Neural progenitor cell (in vitro differentiated cells): ENCODE results near the gene IRS1. TPM values are rescaled to one million over a fixed set of nuclear protein-coding genes. Genes with fewer than 3 reads are reported as not detected.

Experiments used
- DNase-seq: peaks from one replicate; pipeline ENCODE4 v3.0.0-alpha.2; 2016; ENCODE audit warnings: low spot score
- H2AFZ ChIP-seq: fragments of 200-600 bp; sonication (generic); replicated peaks from 2 replicates; pipeline ENCODE4 v1.6.1; 2016; ENCODE audit warnings: antibody characterized with exemption
- H3F3A ChIP-seq: fragments of 200-600 bp; sonication (generic); 2 replicates; pipeline ENCODE4 v1.6.1; 2016; ENCODE audit warnings: antibody characterized with exemption, low read depth
- H3K27ac ChIP-seq: fragments of 200-600 bp; sonication (generic); 2 replicates; pipeline ENCODE4 v1.5.1; 2016; ENCODE audit warnings: mild to moderate bottlenecking
- H3K27me3 ChIP-seq: fragments of 200-600 bp; sonication (generic); 2 replicates; pipeline ENCODE4 v1.6.1; 2016; ENCODE audit warnings: mild to moderate bottlenecking, moderate library complexity
- H3K36me3 ChIP-seq: fragments of 200-600 bp; sonication (generic); 2 replicates; pipeline ENCODE4 v1.5.1; 2016
- H3K4me1 ChIP-seq: fragments of 200-600 bp; sonication (generic); 2 replicates; pipeline ENCODE4 v1.6.1; 2016; ENCODE audit warnings: mixed run types
- H3K4me2 ChIP-seq: fragments of 200-600 bp; sonication (generic); 2 replicates; pipeline ENCODE4 v1.6.1; 2016
- H3K4me3 ChIP-seq: fragments of 200-600 bp; sonication (generic); 2 replicates; pipeline ENCODE4 v1.5.1; 2016
- H3K79me2 ChIP-seq: fragments of 200-600 bp; sonication (generic); 2 replicates; pipeline ENCODE4 v1.6.1; 2016; ENCODE audit warnings: low read depth
- H3K9ac ChIP-seq: fragments of 200-600 bp; sonication (generic); 2 replicates; pipeline ENCODE4 v1.6.1; 2016
- H3K9me3 ChIP-seq: fragments of 200-600 bp; sonication (generic); 2 replicates; pipeline ENCODE4 v1.5.1; 2016; ENCODE audit warnings: low read depth
- H4K20me1 ChIP-seq: fragments of 200-600 bp; sonication (generic); 2 replicates; pipeline ENCODE4 v1.6.1; 2016; ENCODE audit warnings: low read depth
- H3K27ac Mint-ChIP-seq: 3 replicates; pipeline ENCODE4 v1.8.0; 2021; ENCODE audit warnings: mixed read lengths
- H3K27me3 Mint-ChIP-seq: 2 replicates; pipeline ENCODE4 v1.8.0; 2022; ENCODE audit warnings: low read depth, mild to moderate bottlenecking, inconsistent platforms, moderate library complexity, mixed read lengths; ENCODE audit not compliant: insufficient read depth
- H3K36me3 Mint-ChIP-seq: 3 replicates; pipeline ENCODE4 v1.8.0; 2021; ENCODE audit warnings: mixed read lengths
- H3K4me1 Mint-ChIP-seq: 3 replicates; pipeline ENCODE4 v1.8.0; 2021; ENCODE audit warnings: mixed read lengths
- H3K4me3 Mint-ChIP-seq: 3 replicates; pipeline ENCODE4 v1.8.0; 2021; ENCODE audit warnings: mild to moderate bottlenecking, moderate library complexity, mixed read lengths
- H3K9me3 Mint-ChIP-seq: 3 replicates; pipeline ENCODE4 v1.8.0; 2020; ENCODE audit warnings: mixed read lengths
- EZH2 ChIP-seq: fragments of 200-600 bp; sonication (generic); IDR thresholded peaks from 2 replicates; pipeline ENCODE4 v1.6.1; 2017; ENCODE audit warnings: antibody characterized with exemption, mild to moderate bottlenecking, moderate library complexity
- EZH2phosphoT487 ChIP-seq: fragments of 200-600 bp; sonication (generic); IDR thresholded peaks from 2 replicates; pipeline ENCODE4 v1.6.1; 2017; ENCODE audit warnings: antibody characterized with exemption
- total RNA-seq: library from RNA; depleted of rRNA; stranded (reverse); fragments of >200 nt; gene quantifications from 2 replicates; pipeline ENCODE4 v1.2.3, GENCODE V29; 2015; ENCODE audit warnings: low replicate concordance
- TF ChIP-seq, protein P1 (sequence below): fragments of 200-600 bp; sonication (generic); IDR thresholded peaks from 2 replicates; pipeline ENCODE4 v1.5.1; 2017; ENCODE audit warnings: antibody characterized with exemption, mild to moderate bottlenecking

IRS1 gene
- total RNA-seq, 1 donor from 2014 or later: 8.4 TPM

DNA sequence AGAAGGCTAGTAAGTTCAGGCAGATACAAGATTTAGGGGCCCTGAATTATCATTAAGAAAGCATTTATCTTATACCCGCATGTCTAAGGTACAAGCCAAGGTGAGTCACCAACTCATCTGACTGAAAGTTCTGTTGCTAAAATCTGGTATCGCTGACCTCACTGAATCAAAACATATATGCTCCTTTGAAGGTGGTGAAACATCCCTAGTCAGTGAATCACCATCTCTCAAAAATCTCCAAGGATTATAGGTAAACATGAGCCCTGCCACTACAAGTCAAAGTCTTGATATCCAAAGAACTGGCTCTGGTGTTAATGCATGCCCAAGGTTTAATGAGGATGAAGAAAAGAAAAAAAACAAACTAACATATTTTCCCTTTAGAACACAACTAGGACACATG, 43.5 kb downstream of the IRS1 start:
- no peak for DNase-seq
- H3K4me3 ChIP-seq: no peak overlapping the region
- peaks cover 11% of the 10 kb centered on the region for H3K4me1 ChIP-seq
- H3K27ac Mint-ChIP-seq: no peak overlapping the region
- H3K4me2 ChIP-seq: no peak overlapping the region
- H3K9me3 ChIP-seq: no peaks in the 10 kb centered on the region
- no peaks in the 10 kb centered on the region for H3K36me3 ChIP-seq
- no peak overlapping the region for H3K9ac ChIP-seq
- H2AFZ ChIP-seq: no peak overlapping the region
- H4K20me1 ChIP-seq: no peaks in the 10 kb centered on the region
- H3K4me3 Mint-ChIP-seq: no peak overlapping the region
- H3K27me3 Mint-ChIP-seq: peaks cover 5% of the 10 kb centered on the region
- H3K36me3 Mint-ChIP-seq: peaks cover 42% of the 10 kb centered on the region
- peaks cover 10% of the 10 kb centered on the region for H3K9me3 Mint-ChIP-seq
- H3K27me3 ChIP-seq: no peaks in the 10 kb centered on the region
- no peak overlapping the region for H3K27ac ChIP-seq
- no peaks in the 10 kb centered on the region for H3F3A ChIP-seq
- TF ChIP-seq EZH2: no peak
- TF ChIP-seq, protein P1, sequence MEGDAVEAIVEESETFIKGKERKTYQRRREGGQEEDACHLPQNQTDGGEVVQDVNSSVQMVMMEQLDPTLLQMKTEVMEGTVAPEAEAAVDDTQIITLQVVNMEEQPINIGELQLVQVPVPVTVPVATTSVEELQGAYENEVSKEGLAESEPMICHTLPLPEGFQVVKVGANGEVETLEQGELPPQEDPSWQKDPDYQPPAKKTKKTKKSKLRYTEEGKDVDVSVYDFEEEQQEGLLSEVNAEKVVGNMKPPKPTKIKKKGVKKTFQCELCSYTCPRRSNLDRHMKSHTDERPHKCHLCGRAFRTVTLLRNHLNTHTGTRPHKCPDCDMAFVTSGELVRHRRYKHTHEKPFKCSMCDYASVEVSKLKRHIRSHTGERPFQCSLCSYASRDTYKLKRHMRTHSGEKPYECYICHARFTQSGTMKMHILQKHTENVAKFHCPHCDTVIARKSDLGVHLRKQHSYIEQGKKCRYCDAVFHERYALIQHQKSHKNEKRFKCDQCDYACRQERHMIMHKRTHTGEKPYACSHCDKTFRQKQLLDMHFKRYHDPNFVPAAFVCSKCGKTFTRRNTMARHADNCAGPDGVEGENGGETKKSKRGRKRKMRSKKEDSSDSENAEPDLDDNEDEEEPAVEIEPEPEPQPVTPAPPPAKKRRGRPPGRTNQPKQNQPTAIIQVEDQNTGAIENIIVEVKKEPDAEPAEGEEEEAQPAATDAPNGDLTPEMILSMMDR: no peak
- no peak for TF ChIP-seq EZH2phosphoT487
- peaks cover 22% of the 10 kb centered on the region for H3K79me2 ChIP-seq
- peaks cover 22% of the 10 kb centered on the region for H3K4me1 Mint-ChIP-seq

- Histone ChIP-seq H3K79me2 (peaks cover 22% of the 10 kb centered on the region), H3F3A (no peaks in the 10 kb centered on the region), H2AFZ (no peak overlapping the region), H4K20me1 (no peaks in the 10 kb centered on the region), H3K9ac (no peak overlapping the region), H3K4me3 (no peak overlapping the region), H3K27me3 (no peaks in the 10 kb centered on the region), H3K4me1 (peaks cover 11% of the 10 kb centered on the region), H3K4me2 (no peak overlapping the region), H3K27ac (no peak overlapping the region), H3K36me3 (no peaks in the 10 kb centered on the region), H3K9me3 (no peaks in the 10 kb centered on the region)
- Mint-ChIP-seq H3K4me3 (no peak overlapping the region), H3K27me3 (peaks cover 5% of the 10 kb centered on the region), H3K27ac (no peak overlapping the region), H3K4me1 (peaks cover 22% of the 10 kb centered on the region), H3K9me3 (peaks cover 10% of the 10 kb centered on the region), H3K36me3 (peaks cover 44% of the 10 kb centered on the region)
- no peak for DNase-seq
- TF ChIP-seq EZH2: no peak
- TF ChIP-seq, protein P1: no peak
- TF ChIP-seq EZH2phosphoT487: no peak
Observed at GRCh38 chr2:226755631-226756030, 44.0 kb downstream of the IRS1 start.

DNA sequence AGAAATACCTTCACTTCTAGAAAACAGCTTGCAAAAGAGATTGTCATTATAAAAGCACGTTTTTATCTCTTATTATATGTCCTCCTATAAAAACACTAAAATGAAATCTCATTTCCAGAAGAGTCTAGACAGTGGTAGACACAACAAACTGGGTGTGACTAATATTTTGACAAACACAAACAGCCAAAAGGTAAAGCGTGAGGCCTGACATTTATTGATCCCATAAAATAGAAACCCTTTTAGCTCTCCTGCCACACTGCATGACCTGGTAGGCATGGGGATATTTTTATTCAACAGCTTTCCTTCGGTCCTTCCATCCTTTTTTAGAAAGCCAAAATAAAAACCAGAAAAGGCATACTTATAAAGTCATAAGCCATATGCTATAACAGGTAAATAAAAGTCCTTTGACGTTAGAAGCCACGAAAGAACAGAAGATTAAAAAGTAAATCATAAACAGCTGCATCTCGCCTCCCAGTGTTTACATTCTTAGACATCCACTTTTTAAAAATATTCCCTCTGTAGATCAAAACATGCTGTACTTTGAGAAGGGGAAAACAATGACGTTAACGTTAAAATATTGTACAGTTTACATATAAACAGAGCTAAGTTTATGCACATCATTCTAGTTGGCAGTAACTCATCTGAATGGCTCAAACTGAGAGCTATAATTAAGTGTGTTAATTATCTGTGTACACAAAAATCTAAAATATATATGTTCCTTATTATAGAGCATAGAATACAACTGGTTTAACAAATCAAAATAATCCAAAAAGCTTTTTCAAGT, 44.6 kb downstream of the IRS1 start:
- DNase-seq: no peak
- H3K4me3 Mint-ChIP-seq: no peak overlapping the region
- peaks cover 22% of the 10 kb centered on the region for H3K4me1 Mint-ChIP-seq
- H3K36me3 ChIP-seq: no peaks in the 10 kb centered on the region
- H3K27me3 ChIP-seq: no peaks in the 10 kb centered on the region
- H2AFZ ChIP-seq: no peak overlapping the region
- no peak overlapping the region for H3K27ac ChIP-seq
- no peak overlapping the region for H3K4me3 ChIP-seq
- TF ChIP-seq, protein P1: no peak
- no peak for TF ChIP-seq EZH2
- TF ChIP-seq EZH2phosphoT487: no peak
- H3K36me3 Mint-ChIP-seq: peaks cover 42% of the 10 kb centered on the region
- peaks cover 11% of the 10 kb centered on the region for H3K9me3 Mint-ChIP-seq
- H3K4me2 ChIP-seq: no peak overlapping the region
- H3K79me2 ChIP-seq: peaks cover 20% of the 10 kb centered on the region
- no peaks in the 10 kb centered on the region for H4K20me1 ChIP-seq
- H3K27me3 Mint-ChIP-seq: peaks cover 4% of the 10 kb centered on the region
- H3K27ac Mint-ChIP-seq: no peak overlapping the region
- no peaks in the 10 kb centered on the region for H3F3A ChIP-seq
- peaks cover 11% of the 10 kb centered on the region for H3K4me1 ChIP-seq
- H3K9me3 ChIP-seq: no peaks in the 10 kb centered on the region
- H3K9ac ChIP-seq: peak overlapping the region; percentile 15
